NCI-H2227 treated with DMSO at 0.1 percent for 48 hours (cell line): Measurements from ENCODE around the gene BRAF.
A peak's percentile ranks its signal among the peaks of the same experiment; 100 is the strongest.
"Not testable (repeated sequence)": the region's sequence is repeated elsewhere in the genome, so short reads cannot be mapped to it uniquely, and the experiment has no call there.

Experiments used
- DNase-seq: peaks from one replicate; lab custom pipeline; 2025; lab: John Stamatoyannopoulos, UW

The BRAF gene

DNA sequence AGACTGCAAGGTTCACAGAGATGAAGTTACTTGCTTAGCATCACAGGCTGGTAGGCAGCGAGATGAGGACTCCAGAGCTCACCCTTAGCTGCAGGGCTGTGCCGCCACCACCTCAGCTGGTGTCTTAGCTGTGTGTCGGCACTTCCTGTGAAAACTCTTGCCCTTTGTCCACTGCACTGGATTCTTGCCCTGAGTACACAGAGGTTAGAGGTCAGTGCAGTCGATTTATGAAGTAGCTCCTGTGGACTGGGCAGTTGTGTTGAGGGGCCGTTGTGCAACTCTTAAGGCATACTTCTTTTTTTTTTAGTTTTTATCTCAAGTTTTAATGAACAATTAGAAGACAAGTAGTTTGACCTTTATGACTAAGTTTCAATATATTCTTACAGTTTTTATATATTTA is 217.6 kb downstream of the BRAF start:
- no peak for DNase-seq

DNA sequence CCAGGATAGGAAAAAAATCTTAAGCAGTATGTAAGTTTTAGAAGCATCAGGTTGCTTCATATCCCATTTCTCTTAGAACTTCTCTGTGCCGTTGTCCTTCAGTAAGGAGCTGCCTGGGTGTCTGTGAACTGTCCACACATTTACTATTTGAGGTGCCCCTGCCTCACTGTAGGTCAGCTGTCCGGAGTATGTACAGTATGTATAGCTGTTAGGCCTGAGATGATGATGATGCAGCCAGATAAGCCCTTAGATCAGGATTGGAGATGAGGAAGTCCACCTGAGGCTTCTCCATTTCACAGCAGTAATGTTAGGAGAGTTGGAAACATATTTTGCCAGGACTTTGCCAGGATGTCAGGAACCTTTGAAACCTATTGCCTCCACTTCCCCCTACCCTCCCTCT is 220.5 kb downstream of the BRAF start:
- DNase-seq, result no peak

DNA sequence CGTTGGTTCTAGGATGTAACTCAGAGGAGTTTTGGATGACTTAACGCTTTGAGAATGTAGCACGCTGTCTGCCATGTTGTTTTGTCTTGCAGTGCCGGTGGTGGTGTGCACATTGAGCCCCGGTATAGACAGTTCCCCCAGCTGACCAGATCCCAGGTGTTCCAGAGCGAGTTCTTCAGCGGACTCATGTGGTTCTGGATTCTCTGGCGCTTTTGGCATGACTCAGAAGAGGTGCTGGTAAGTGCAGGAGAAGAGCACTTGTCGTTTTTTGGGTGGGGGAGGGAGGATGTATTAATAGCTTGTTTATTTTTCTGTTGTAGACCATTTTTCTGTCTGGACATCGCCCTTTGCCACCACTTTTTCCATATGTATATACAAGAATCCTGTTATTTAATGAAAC is 222.0 kb downstream of the BRAF start:
- no peak for DNase-seq

DNA sequence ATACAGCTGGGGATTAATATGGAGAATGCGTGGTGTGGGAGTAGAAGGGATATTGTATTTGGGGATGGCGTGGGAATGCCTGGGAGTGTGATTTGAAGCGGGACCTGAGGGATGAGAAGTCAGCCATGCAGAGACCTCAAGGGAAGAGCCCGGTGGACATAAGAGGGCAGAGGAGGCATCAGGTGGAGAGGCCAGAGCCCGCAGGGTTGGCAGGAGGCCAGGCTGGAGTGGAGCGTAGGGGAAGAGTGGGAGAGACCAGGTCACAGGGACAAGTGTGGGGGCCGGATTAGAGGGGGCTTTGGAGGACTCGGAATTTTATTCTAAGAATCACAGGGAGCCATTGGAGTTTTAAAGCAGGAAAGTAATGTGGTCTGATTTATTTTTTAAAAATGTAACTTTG is 226.3 kb downstream of the BRAF start:
- DNase-seq, result no peak

DNA sequence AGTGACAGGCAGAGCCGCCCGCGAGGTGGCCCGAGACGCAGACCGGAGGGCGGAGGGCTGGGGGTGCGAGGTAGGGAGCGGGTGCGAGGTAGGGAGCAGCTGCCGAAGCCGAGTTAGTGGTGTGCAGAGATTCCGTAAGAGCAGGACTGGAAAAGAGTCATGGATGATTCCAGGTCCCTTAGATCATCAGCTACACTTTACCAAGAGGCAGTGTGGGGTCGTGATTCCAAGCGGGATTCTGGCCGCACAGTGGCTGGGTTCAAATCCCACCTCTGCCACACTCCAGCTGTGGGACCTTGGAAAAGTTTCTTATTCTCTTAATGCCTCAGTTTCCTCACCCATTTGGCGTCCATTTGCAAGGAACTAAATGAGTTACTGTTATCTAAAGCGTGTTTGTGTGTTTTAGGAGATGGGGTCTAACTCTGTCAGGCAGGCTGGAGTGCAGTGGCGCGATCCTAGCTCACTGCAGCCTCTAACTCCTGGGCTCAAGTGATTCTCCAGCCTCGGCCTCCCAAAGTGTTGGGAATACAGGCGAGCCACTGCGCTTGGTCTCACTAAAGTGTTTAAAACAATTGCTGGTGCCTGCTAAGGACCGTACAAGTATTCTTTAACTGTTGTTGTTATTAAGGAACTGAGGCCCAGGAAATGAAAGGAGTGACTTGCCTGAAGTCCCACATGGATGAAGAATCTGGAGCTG is 227.1 kb downstream of the BRAF start:
- DNase-seq, result no peak

DNA sequence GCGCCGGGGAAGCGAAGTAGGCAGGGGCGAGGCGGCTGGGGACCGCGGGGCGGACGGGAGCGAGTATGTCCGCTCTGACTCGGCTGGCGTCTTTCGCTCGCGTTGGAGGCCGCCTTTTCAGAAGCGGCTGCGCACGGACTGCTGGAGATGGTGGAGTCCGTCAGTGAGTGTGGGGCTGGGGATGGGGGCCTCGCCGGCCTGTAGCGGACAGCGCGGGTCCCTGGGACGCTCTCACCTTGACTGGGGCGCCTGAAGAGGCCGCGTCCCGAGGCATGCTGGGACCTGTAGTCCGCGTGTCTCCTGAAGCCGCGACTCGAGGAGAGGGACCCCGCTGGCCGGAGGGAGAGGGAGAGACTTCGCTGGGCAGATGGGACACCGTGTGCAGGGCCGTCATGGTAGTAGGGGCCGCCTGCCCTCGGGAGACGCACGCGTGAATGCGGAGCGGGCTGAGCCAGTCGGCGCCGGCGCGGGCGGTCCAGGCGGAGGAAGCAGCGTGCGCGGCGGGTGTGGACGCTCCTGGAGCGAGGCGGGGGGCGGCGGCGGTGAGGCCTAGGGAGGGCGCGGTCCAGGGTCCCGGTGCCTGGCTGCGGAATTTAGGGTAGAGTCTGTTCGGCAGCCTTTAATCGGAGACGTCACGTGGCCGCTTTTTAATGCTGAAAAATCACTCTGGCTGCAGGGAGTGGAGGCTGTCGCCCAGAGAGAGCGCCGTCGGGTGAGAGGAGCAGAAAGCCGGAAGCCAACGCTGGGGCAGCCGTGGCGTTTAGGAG is 227.9 kb downstream of the BRAF start, which contains the start of gene NDUFB2:
NDUFB2 (plus strand) TSS at position 29 of the 767 bp plus-strand sequence; CDS start at position 66, 37 bp downstream.
- peak; percentile 90 for DNase-seq

DNA sequence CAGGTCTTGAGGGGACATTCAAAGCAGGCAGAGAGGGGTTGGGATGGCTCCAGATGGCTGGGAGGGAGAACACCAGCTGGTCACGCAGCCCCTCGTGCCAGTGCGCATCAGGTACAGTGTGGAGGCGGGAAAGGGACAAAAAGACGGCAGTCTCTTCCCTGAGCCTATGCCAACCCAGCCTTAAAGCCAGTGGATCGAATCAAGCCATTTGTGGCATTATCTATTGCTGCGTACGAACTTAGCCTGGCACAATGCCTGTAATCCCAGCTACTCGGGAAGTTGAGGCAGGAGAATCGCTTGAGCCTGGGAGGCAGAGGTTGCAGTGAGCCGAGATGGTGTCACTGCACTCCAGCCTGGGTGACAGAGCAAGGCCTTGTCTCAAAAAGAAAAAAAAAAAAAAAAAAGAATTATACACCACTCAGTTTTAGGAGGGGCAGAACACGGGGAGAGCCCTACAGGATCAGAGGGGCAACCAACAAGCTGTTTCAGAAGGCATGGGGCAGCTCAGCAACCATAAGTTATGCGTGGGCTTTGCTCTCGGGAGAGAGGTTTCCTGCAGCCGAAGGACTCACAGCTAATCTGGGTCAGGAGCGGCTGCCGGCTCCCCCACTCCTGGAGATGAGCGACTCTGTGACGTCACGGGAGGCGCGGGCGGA is 228.6 kb downstream of the BRAF start:
- DNase-seq, result no peak

DNA sequence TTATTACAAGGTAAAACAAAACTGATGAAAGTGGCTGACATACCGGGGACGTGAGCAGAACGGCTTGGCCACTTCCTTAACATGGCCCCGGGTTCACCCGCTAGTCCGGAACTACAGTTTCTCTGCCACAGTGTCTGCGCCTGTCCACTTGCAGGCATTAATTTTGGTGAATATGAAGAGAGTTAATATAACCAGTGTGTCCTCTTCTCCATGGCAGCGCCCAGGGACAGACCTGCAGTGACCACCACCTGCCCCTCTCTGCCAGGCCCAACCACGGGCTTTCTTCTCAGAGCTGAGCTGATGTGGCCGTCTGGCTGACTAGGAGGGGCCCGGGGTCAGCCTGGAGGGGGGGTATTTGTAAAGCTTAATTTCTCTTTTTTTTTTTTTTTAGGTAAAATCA is 229.3 kb downstream of the BRAF start:
- DNase-seq, result no peak

DNA sequence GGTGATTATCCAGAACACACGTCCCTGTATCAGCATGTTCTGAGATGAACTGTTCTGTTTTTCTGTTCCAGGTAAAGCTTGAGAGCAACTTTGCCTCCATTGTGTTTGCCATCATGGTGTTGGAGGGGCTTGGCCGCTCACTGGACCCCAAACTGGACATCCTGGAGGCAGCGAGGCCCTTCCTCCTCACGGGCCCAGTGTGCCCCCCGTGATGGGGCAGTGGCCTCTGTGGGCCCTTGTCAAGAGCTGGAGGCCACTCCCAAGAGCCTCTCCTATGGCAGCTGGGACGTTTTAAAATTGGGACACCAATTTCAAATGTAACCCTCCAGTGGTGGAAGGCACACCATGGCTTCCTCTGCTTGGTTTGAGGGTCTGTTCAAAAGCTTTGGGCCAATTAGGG is 230.1 kb downstream of the BRAF start:
- no peak for DNase-seq

DNA sequence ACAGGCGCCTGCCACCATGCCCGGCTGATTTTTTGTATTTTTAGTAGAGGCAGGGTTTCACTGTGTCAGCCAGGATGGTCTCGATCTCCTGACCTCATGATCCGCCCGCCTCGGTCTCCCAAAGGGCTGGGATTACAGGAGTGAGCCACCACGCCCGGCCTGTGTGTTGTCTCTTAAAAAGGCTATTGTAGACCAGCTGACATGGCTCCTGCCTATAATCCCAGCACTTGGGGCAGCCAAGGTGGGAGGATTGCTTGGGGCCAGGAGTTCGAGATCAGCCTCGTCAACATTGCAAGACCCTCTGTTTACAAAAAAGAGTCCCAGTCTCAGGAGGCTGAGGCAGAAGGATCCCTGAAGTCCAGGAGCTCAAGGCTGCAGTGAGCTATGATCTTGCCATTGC is 230.9 kb downstream of the BRAF start:
- DNase-seq, result not testable (repeated sequence)

DNA sequence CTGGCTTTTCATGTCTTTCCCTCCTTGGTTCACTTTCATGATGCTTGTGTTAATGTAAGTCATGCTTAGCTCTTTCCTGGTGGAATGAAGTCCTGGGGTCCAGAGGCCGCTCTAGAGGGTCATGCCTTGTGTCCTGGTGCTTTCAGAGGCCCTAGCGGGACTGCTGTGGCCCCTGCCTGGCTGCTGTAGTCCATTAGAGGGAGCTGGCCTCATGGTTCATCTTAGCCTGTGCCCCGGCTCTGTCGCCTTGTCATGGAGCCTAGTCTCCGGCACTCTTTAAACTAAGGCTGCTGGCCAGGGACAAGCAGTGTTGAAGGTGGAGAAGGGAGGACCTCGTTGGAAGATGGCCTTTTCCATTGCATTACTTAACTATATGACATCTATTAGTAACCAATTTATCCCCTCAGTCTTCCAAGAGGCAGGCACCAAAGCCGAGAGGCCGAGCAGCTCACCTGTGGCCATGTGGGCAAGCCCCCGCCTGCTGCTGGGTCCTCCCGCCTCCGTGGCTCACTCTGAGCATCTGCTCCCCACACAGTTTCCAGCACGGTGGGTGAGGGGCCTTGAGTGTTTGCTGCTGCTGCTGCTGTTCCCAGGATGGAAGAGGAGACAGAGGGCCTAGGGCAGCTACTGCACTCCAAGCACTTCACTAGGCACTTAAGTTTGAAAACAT is 233.2 kb downstream of the BRAF start:
- no peak for DNase-seq

DNA sequence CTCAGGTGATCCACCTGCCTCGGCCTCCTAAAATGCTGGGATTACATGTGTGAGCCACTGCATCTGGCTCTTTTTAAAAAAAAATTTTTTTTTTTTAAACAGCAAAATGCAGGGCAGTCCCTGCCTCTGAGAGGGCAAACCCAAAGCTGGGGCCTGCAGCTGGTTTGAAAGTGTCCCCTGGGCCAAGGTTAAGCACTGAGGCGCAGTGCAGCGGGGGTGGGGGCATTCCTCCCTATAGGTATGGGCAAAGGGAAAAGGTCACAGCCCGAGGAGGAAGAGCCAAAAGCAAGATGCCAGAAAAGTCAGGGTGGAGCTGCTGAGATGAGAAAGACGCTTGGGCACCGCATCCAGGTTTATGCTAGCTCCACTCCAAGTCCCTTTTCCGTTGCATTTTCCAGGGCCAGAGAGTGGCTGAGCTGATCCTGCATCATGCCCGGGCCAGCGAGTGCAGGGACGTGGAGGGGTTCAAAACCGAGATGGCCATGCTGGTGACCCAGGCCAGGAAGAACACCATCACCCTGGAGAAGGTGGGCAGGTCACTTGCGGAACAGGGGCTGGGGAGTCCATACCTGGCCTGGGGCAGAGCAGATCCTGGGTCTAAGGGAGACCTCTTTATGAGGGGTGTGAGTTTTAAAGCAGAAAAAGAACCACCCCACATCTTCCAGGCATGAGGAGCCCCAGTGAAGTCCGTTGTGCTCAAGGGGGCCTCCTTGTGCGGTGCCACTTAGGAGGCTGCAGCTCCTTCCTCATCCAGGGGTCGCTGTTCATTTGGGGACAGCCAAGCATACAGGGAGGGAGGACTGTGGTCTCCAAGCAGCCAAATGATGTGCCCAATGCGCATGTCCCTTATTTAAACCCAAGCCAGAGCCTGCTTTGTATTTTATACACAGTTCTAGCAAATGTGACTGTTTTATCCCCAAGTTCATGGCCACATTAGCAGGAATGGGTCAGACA is 235.3 kb downstream of the BRAF start:
- no peak for DNase-seq

DNA sequence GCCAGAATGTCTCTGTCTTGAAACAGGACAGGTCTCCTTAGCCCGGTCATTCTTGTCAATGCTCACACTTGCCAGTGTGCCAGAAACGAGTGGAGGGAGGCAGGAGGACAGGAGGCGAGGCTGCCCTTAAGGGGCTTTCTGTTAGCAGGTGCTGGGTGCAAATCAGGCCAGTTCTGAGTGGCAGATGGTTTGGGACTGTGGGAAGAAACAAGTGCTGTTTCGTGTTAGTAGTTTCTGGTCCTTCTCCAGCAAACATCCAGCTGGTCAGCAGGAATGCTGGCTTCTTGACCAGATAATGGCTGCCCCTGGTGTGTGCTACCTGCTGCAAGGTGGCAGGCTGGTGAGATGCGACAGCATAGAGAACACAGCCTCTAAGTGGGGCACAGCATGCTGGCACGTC is 236.4 kb downstream of the BRAF start:
- DNase-seq, result no peak

DNA sequence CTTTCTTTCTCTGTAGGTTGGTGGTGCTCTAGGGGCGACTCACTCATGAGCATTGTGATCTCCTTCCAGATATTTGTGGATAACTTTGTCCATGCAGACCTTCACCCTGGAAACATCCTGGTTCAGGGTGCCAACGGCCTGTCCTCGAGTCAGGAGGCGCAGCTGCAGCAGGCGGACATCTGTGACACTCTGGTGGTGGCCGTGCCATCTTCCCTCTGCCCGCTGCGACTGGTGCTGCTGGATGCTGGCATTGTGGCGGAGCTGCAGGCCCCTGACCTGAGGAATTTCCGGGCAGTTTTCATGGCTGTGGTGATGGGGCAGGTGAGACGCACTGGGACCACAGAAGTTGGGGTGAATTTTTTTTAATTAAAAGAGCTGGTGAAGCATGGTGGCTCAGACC is 237.8 kb downstream of the BRAF start:
- no peak for DNase-seq

DNA sequence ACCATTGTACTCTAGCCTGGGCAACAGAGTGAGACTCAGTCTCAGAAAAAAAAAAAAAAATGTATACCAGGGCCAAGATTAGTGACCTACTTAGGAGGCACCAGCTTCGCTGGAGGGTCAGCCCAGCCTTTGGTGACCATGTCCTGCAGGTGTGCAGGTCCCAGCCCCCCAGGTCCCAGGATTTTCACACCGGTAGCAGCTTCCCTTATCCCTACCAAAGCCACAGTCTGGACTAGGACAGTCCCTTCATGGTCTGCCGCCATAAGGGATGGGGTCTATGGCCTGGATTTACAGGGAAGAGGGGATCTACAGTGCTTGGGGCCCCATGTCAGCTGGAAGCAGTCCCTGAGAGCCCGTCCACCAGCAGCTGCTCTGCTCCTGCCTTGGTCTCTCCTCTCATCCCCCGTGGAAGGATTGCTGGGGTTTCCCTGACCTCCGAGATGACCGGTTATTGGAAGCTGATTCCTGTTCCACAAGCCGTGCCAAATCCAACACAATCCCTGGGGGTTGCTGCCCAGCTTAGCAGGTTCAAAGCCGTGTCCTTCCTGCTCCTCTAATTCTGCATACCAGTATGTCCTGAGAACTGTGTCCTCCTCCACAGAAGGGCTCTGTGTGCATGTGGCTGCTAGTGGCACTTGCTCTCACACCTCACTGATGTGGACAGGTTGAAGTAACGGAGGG is 239.2 kb downstream of the BRAF start:
- DNase-seq, result no peak

DNA sequence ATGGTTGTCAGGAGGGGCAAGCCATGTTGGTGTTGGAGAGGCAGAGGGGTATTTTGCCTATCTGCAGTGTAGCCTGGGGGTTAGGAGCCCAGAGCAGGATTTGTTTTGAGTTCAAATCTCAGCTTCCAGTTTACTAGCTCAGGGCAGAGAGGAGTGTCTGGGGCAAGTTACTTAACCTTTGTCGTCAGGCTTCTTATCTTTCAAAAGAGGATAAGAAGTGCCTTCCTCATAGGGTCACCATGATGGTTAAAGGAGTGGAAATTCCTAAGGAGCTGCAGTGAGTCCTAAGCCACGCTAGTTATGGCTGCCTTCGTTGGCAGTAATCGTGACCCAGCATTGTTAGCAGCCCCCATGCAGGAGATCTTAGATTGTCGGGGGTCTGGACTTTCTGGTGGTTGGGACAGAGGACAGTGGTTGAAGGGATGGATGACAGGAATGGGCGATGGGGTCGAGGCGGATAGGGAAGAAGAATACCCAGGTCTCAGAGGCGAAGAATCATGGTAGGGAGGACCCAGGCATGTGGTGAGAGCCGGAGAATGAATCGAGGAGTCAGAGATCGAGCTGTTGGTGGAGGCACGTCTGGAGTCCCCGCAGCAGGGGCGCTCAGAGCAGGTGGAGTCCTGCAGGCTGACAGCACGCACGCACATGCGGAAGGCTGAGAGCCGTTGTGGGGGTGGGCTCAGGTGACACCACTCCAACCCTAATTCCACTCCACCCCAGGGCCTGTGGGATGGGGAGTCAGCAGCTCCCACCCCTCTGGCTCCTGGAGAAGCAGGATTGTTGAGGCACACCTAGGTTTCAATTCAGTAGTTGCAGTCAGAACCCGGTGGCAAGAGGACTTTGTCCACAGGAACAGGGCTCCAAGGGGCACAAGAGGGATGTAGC is 240.4 kb downstream of the BRAF start:
- DNase-seq, result no peak

DNA sequence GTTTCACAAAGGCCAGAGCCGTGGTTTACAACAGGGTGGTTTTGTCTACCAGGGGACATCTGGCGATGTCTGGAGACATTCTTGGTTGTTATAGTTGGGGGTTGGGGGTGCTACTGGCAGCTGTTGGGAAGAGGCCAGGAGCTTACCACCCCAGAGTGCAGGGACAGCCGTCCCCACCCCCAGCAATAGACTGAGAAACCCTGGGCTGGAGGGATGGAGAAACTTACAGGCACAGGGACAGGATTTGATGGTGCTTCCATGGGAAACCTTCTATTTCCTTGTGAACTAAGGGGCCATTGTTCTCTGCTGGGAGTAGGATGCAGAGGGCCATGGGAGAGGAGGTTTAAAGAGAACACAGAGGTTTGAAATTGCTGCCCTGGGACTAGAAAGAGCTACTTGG is 241.1 kb downstream of the BRAF start:
- no peak for DNase-seq

DNA sequence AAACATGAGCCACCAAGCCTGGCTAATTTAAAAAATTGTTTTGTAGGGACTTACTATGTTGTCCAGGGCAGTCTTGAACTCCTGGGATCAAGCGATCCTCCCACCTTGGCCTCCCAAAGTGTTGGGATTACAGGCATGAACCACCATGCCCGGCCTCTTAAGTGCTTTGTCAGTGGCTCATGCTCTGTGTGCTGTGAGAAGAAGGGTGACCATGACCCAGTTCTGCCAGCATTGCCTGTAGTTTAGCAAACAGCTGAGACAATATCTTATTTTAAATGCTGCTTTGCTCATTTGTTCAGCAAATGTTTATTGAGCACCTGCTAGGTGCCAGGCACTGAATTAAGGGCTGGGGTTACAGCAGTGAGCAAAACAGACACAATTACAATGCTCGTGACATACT is 243.0 kb downstream of the BRAF start:
- no peak for DNase-seq

DNA sequence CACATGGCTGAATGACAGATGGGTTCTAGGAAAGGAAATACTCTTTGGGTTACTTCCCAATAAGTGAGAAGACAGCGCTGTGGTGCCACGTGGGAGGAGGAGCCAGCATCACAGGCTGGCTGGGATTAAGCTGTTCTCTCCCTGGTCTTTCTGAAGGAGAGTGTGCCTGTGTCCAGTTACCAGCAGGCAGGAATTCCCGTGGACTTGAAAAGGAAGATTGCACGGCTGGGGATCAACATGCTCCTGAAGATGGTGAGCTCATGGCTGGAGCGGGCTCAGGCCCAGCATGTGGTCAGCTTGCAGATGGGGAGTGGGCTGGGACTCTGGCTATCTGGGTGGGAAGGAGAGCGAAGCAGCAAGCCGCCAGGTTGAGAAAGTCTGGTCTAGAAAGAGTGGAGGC is 243.8 kb downstream of the BRAF start:
- DNase-seq, result no peak

DNA sequence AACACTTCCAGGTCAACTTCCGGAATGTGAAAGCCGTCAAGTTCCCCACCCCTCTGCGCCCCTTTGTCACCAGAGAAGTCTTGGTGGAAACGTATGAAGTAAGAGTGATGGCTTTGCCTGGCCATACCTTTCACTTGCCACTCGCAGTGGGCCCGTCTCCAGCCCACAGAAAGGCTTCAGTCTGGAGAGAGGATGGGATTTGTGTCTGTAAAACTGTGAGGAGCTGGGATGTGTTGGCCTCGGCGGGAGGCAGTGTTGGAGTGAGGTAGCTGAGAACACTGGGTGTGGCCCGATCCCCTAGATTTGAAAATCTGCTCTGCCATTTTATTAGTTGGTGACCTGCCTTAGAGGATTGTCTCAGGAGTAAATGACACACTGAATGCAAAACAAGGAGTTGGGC is 245.5 kb downstream of the BRAF start:
- no peak for DNase-seq
